GM06990 (cell line): ENCODE results near the gene STK24.

ENCODE experiments used
- DNase-seq: peaks from one replicate; pipeline ENCODE4 v3.0.0-alpha.2; 2011; ENCODE audit not compliant: insufficient read length; ENCODE audit errors: extremely low read depth
- H3K27me3 ChIP-seq: replicated peaks from 2 replicates; pipeline ENCODE4 v1.6.0; 2011; ENCODE audit warnings: low read length; ENCODE audit not compliant: control insufficient read depth, insufficient read depth
- H3K36me3 ChIP-seq: 2 replicates; pipeline ENCODE4 v1.5.1; 2011; ENCODE audit warnings: low read length; ENCODE audit not compliant: control insufficient read depth, insufficient read depth
- H3K4me3 ChIP-seq: replicated peaks from 2 replicates; pipeline ENCODE4 v1.5.1; 2011; ENCODE audit warnings: low read depth, mild to moderate bottlenecking, control low read depth, low read length
- CTCF ChIP-seq: IDR thresholded peaks from 2 replicates; pipeline ENCODE4 v1.5.1; 2011; ENCODE audit warnings: low read length, control low read depth, mild to moderate bottlenecking, inconsistent platforms; ENCODE audit not compliant: insufficient read depth, poor library complexity, severe bottlenecking

The STK24 gene

DNA sequence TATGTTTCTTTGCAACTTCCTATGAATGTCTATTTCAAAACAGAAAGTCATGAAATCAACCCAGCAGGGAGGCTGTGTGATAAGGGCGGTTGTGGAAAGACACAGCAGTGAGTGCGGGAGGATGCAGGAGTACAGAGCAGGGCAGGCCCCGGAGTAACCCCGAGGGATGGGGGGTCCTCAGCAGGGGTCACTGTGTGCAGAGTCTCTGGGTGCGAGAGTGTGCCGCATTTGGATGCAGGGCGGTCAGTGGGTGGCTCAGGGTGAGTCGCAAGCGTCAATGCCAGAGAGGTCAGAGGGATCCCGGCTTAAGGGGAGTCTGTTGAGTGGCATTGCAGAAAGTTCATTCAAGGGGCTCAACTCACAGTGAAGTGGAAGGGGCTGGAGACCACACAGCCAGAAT, 147.8 kb downstream of the STK24 start:
- H3K27me3 ChIP-seq: no peaks in the 10 kb centered on the region
- no peak for DNase-seq
- no peak for TF ChIP-seq CTCF
- H3K4me3 ChIP-seq: no peak overlapping the region
- no peaks in the 10 kb centered on the region for H3K36me3 ChIP-seq

DNA sequence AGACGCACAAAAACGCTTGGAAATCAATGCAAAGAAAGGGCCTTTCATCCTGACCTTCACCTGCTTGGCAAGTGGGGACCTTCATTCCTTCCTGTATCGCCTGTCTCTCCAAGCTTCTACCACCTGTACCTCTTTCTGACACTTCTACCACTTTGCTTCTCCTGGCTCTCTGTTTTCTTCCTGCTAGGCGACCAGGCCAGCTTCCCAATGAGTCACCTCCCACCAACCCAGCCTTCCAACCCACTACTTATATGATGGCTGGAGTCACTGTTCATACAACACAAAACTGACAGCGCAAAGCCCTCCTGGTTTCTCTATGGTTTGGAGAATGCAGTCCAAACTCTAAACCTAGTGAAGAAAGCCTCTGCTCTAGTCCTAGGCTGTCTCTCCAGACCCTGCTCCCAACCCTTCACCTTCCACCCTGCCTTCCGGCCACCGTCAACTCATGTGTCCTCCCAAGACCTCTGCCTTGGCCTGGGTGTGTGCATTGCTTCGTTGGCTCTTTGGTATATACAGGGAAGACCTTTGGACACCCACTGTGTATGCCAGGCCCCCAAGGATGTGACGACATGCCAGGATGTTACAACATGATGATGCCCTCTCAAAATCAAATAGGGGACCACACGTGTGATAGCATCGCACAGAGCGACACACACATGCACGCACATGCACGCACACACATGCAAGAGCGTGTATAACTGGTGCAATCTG, 148.5 kb downstream of the STK24 start:
- Histone ChIP-seq H3K36me3 (no peaks in the 10 kb centered on the region), H3K27me3 (no peaks in the 10 kb centered on the region), H3K4me3 (no peak overlapping the region)
- TF ChIP-seq CTCF: no peak
- DNase-seq: no peak

DNA sequence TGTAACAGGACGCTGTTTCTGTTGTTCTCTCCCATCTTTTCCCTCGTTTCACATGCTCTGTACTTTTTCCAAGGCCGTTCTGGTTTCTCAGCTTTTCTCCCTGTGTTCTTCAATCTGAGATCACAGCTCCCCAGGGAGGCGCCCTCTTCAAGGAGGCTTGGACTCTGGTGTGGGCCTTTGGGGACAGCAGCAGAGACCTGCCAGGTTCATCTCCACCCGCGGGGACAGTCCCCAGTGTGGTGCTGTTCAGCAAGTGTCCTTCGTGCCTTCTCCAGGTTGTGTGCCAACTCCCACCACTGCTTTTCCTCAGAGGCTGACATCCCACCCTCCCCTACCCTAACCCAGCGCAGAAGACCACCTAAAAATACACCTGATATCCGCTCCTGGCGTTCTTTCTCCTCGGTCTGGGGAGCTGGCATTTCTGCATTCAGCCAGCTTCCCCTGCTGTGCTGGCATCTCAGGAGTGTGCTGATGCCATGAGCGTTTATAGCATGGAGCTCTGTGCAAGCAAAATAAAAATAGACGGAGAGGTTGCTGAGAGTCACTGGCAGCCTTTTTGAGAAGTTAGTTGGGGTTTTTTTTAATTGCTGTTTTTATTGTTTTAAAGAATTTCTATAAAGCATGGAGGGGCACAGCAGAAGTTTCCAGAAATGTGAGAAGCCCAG, 149.4 kb downstream of the STK24 start:
- Histone ChIP-seq H3K4me3 (no peak overlapping the region), H3K27me3 (no peaks in the 10 kb centered on the region), H3K36me3 (no peaks in the 10 kb centered on the region)
- DNase-seq: no peak
- TF ChIP-seq CTCF: no peak

- no peaks in the 10 kb centered on the region for H3K27me3 ChIP-seq
- no peak for TF ChIP-seq CTCF
- H3K4me3 ChIP-seq: no peak overlapping the region
- DNase-seq: no peak
- H3K36me3 ChIP-seq: no peaks in the 10 kb centered on the region
Measured at GRCh38 chr13:98423417-98423816, 153.5 kb downstream of the STK24 start.

DNA sequence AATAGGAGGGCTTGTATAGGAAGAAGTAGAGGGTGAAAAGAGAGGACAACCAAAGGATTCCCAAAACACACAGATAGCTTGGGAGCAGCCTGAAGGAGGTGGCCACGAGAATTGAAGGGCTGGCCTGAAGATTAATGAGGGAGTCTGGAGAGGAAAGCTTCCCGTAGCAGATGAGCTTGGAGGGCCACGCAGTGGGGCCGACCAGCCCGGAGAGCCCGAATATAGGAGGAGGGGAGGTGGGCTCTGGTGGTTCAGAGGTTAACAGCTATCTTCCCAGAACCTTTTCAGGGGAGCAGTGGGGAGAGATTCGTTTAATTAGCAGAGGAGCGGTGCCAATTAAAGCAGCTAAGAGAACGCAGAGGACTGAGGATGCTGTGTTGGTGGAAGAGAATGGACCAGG, 154.9 kb downstream of the STK24 start:
- Histone ChIP-seq H3K27me3 (no peaks in the 10 kb centered on the region), H3K4me3 (no peak overlapping the region), H3K36me3 (no peaks in the 10 kb centered on the region)
- no peak for TF ChIP-seq CTCF
- no peak for DNase-seq
